Gastrocnemius medialis (tissue), 4 donors: ENCODE results near the gene MDK. TPM values are rescaled to one million over a fixed set of nuclear protein-coding genes. Genes with fewer than 3 reads are reported as not detected.
"Not testable (repeated sequence)": the region's sequence is repeated elsewhere in the genome, so short reads cannot be mapped to it uniquely, and the experiment has no call there.

Experiments
- ATAC-seq, 2 donors: fragments of 150-250 bp; one replicate each; pipeline ENCODE4 v1.9.1; 2016
- DNase-seq, 2 donors: peaks; one replicate each; pipeline ENCODE4 v3.0.0-alpha.2; 2019
- H3K27ac ChIP-seq, 4 donors: fragments of 200-600 bp; sonication (generic); 1 replicate in 1 of 4; 2 replicates in 3 of 4; pipeline ENCODE4 v1.5.1; 2016 to 2018; ENCODE audit warnings: mild to moderate bottlenecking in 2 of 4, moderate library complexity in 1 of 4
- H3K27me3 ChIP-seq, 3 donors: fragments of 200-600 bp; sonication (generic) in 2 of 3; 1 replicate in 1 of 3; 2 replicates in 2 of 3; pipeline versions ENCODE4 v1.5.1 to v1.6.0; 2016 to 2019; ENCODE audit warnings: mild to moderate bottlenecking in 1 of 3, moderate library complexity in 1 of 3
- H3K36me3 ChIP-seq, 2 donors: fragments of 200-600 bp; sonication (generic) in 1 of 2; one replicate each; pipeline ENCODE4 v1.5.1; 2017 to 2018
- H3K4me1 ChIP-seq, 2 donors: fragments of 200-600 bp; sonication (generic) in 1 of 2; one replicate each; pipeline ENCODE4 v1.5.1; 2016 to 2017; ENCODE audit warnings: mild to moderate bottlenecking in 2 of 2
- H3K4me3 ChIP-seq, 4 donors: fragments of 200-600 bp; sonication (generic) in 3 of 4; 1 replicate in 1 of 4; 2 replicates in 3 of 4; pipeline ENCODE4 v1.5.1; 2016 to 2019; ENCODE audit warnings: mild to moderate bottlenecking in 2 of 4
- H3K9me3 ChIP-seq, 3 donors: fragments of 200-600 bp; sonication (generic) in 2 of 3; 1 replicate in 1 of 3; 2 replicates in 2 of 3; pipeline ENCODE4 v1.5.1; 2016 to 2019
- CTCF ChIP-seq, 5 experiments: fragments of 450-650 bp in 3 of 5; fragments of 200-600 bp in 2 of 5; sonication (generic) in 2 of 5; IDR thresholded peaks in 4 of 5; conservative IDR thresholded peaks in 1 of 5; 1 replicate in 4 of 5; 2 replicates in 1 of 5; pipeline ENCODE4 v1.5.1; 2016 to 2019; ENCODE audit warnings: antibody characterized with exemption in 5 of 5, mild to moderate bottlenecking in 3 of 5, moderate library complexity in 3 of 5
- POLR2A ChIP-seq, 2 donors: fragments of 450-650 bp; IDR thresholded peaks; one replicate each; pipeline ENCODE4 v1.6.1; 2017; ENCODE audit warnings: antibody characterized with exemption in 2 of 2, mild to moderate bottlenecking in 2 of 2, moderate library complexity in 2 of 2
- in situ Hi-C, 4 donors: fragments of 200-750 bp; cut with MboI; loops; one replicate each; pipeline versions ENCODE4 v1.15.0 to v1.8.0; 2017; ENCODE audit warnings: low sequenced_read_pairs in 4 of 4
- intact Hi-C: fragments of 100-400 bp; cut with DNase I; formaldehyde crosslinking; loops from one replicate; pipeline ENCODE4 v1.15.1; 2023; ENCODE audit warnings: low total_unique reads
- total RNA-seq, 4 donors: library from RNA; depleted of rRNA; stranded (reverse); fragments of >200 nt; gene quantifications; one replicate each; pipeline versions ENCODE4 v1.1.0 to v1.2.3, GENCODE V29; 2016

The MDK gene
- total RNA-seq, 4 donors from 2014 or later = 1.6 to 1.9 TPM; not detected in 2

DNA sequence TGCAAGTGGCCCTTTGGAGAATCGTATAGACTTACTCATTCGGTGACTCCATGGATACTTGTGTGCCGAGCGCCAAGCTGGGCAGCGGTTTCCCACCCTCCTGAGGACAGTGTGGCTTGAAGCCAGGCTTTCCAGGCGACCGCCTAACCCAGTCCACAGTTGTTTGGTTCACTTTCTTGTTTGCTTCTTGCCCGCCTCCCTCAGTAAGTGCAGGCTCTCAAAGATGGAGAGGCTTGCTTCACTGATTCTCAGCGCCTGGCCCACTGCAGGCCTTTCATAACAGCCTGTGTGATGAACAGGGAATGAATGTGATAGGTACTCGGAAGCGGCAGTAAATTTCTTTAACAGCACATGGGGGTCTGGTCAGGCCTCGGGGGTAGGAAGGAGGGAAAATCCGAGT, 11.2 kb upstream of the MDK start:
- no peak for TF ChIP-seq CTCF (IDR thresholded peaks at IDR 0.05 in 4 of 5, conservative IDR thresholded peaks at IDR 0.05 in 1 of 5)
- no peak for TF ChIP-seq POLR2A (IDR thresholded peaks at IDR 0.05)
- peaks cover 0 to 75% of the 10 kb centered on the region in 2 donors for H3K36me3 ChIP-seq
- in situ Hi-C loops = no loop called here
- H3K4me3 ChIP-seq = no peak overlapping the region
- ATAC-seq (no peak), DNase-seq (no peak)
- H3K27ac ChIP-seq = no peak overlapping the region
- no peaks in the 10 kb centered on the region for H3K9me3 ChIP-seq
- intact Hi-C loops = no loop called here
- H3K4me1 ChIP-seq = peaks cover 21 to 26% of the 10 kb centered on the region in 2 donors
- no peaks in the 10 kb centered on the region for H3K27me3 ChIP-seq

- H3K27me3 ChIP-seq, H3K9me3 ChIP-seq, ATAC-seq, DNase-seq, H3K27ac ChIP-seq, H3K4me3 ChIP-seq, in situ Hi-C loops, intact Hi-C loops: not testable (repeated sequence)
- H3K4me1 ChIP-seq = peaks cover 11 to 16% of the 10 kb centered on the region in 2 donors
- H3K36me3 ChIP-seq = peaks cover 0 to 85% of the 10 kb centered on the region in 2 donors
These were observed 10.2 kb upstream of the MDK start for GRCh38 chr11:46371262-46371661.

DNA sequence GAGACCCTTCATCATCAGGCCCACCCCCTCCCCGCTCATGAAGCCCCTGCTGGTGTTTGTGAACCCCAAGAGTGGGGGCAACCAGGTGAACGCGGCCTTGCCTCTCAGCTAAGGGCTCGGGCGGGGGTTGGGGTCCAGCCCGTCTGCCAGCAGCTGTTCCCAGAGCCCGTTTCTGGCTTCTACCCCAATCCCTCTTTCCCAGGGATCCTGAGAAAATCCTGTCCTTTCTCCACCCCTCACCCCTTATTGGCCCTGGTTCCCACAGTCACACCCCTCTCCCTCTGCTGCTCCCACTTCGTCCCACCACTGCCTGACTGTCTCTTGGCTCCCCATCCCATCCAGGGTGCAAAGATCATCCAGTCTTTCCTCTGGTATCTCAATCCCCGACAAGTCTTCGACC, 9.4 kb upstream of the MDK start:
- intact Hi-C loops = no loop called here
- Histone ChIP-seq H3K27ac (no peak overlapping the region), H3K4me3 (no peak overlapping the region), H3K9me3 (no peaks in the 10 kb centered on the region), H3K4me1 (peaks cover 2 to 7% of the 10 kb centered on the region in 2 donors), H3K36me3 (peaks cover 0 to 93% of the 10 kb centered on the region in 2 donors), H3K27me3 (no peaks in the 10 kb centered on the region)
- TF ChIP-seq POLR2A (IDR thresholded peaks at IDR 0.05) (no peak), CTCF (IDR thresholded peaks at IDR 0.05 in 4 of 5, conservative IDR thresholded peaks at IDR 0.05 in 1 of 5) (no peak)
- DNase-seq = no peak
- ATAC-seq = no peak
- in situ Hi-C loops = no loop called here

- ATAC-seq, in situ Hi-C loops, H3K27ac ChIP-seq, H3K27me3 ChIP-seq, DNase-seq, intact Hi-C loops, H3K4me3 ChIP-seq, H3K4me1 ChIP-seq, H3K9me3 ChIP-seq: not testable (repeated sequence)
- H3K36me3 ChIP-seq = peaks cover 0 to 97% of the 10 kb centered on the region in 2 donors
These were observed 9.0 kb upstream of the MDK start for GRCh38 chr11:46372501-46372900.

GRCh38 chr11:46373787-46374740, 7.4 kb upstream of the MDK start:
- ATAC-seq (no peak), DNase-seq (no peak)
- Histone ChIP-seq H3K27me3 (no peaks in the 10 kb centered on the region), H3K4me1 (no peaks in the 10 kb centered on the region), H3K9me3 (no peaks in the 10 kb centered on the region), H3K36me3 (peaks cover 0 to 95% of the 10 kb centered on the region in 2 donors), H3K27ac (no peak overlapping the region), H3K4me3 (no peak overlapping the region)
- in situ Hi-C loops = no loop called here
- intact Hi-C loops = no loop called here
- TF ChIP-seq CTCF (IDR thresholded peaks at IDR 0.05 in 4 of 5, conservative IDR thresholded peaks at IDR 0.05 in 1 of 5) (no peak), POLR2A (IDR thresholded peaks at IDR 0.05) (no peak)
